H9 (cell line): ENCODE measurements around the gene RUNDC3A. TPM values are rescaled to one million over a fixed set of nuclear protein-coding genes. Genes with fewer than 3 reads are reported as not detected.

Experiments used
- DNase-seq: peaks from one replicate; pipeline ENCODE4 v3.0.0-alpha.2; 2017
- H2AFZ ChIP-seq: one replicate; pipeline ENCODE4 v1.6.1; 2013; ENCODE audit warnings: mild to moderate bottlenecking, low read length, control low read depth, moderate library complexity
- H2AK5ac ChIP-seq: 2 replicates; pipeline ENCODE4 v1.6.1; 2013; ENCODE audit warnings: low read length, control low read depth, mixed read lengths; ENCODE audit not compliant: insufficient read length
- H2BK120ac ChIP-seq: one replicate; pipeline ENCODE4 v1.6.1; 2013; ENCODE audit warnings: low read depth, mild to moderate bottlenecking, low read length, control low read depth, inconsistent platforms; ENCODE audit not compliant: poor library complexity, severe bottlenecking
- H2BK12ac ChIP-seq: 2 replicates; pipeline ENCODE4 v1.6.1; 2013; ENCODE audit warnings: low read length, control low read depth, mixed read lengths, low read depth; ENCODE audit not compliant: insufficient read length
- H2BK15ac ChIP-seq: 2 replicates; pipeline ENCODE4 v1.6.1; 2013; ENCODE audit warnings: low read depth, low read length, control low read depth
- H2BK20ac ChIP-seq: one replicate; pipeline ENCODE4 v1.6.1; 2013; ENCODE audit warnings: low read depth, mild to moderate bottlenecking, low read length, control low read depth, inconsistent platforms; ENCODE audit not compliant: poor library complexity, severe bottlenecking
- H2BK5ac ChIP-seq: 2 replicates; pipeline ENCODE4 v1.6.1; 2013; ENCODE audit warnings: low read length, control low read depth, mixed read lengths; ENCODE audit not compliant: insufficient read length
- H3K14ac ChIP-seq: 2 replicates; pipeline ENCODE4 v1.6.1; 2013; ENCODE audit warnings: low read length, control low read depth; ENCODE audit not compliant: insufficient read depth
- H3K18ac ChIP-seq: 2 replicates; pipeline ENCODE4 v1.6.1; 2013; ENCODE audit warnings: low read depth, mild to moderate bottlenecking, mixed read lengths, low read length, control low read depth; ENCODE audit not compliant: insufficient read length
- H3K23ac ChIP-seq: 2 replicates; pipeline ENCODE4 v1.6.1; 2013; ENCODE audit warnings: low read length, control low read depth, mixed read lengths, low read depth; ENCODE audit not compliant: insufficient read length
- H3K23me2 ChIP-seq: 2 replicates; pipeline ENCODE4 v1.6.1; 2013; ENCODE audit warnings: low read depth, mild to moderate bottlenecking, mixed read lengths, low read length, control low read depth; ENCODE audit not compliant: insufficient read length, poor library complexity, severe bottlenecking
- H3K27ac ChIP-seq: 2 replicates; pipeline ENCODE4 v1.5.1; 2013; ENCODE audit warnings: low read length, control low read depth, mixed read lengths, low read depth; ENCODE audit not compliant: insufficient read length
- H3K27me3 ChIP-seq: 2 replicates; pipeline ENCODE4 v1.6.1; 2013; ENCODE audit warnings: low read length, control low read depth, inconsistent platforms; ENCODE audit not compliant: insufficient read depth
- H3K4ac ChIP-seq: 2 replicates; pipeline ENCODE4 v1.6.1; 2013; ENCODE audit warnings: low read depth, mild to moderate bottlenecking, control low read depth, inconsistent platforms, low read length, moderate library complexity
- H3K4me1 ChIP-seq: 2 replicates; pipeline ENCODE4 v1.6.1; 2013; ENCODE audit warnings: low read length, control low read depth, inconsistent platforms; ENCODE audit not compliant: insufficient read depth
- H3K4me2 ChIP-seq: 2 replicates; pipeline ENCODE4 v1.6.1; 2013; ENCODE audit warnings: low read length, control low read depth, mixed read lengths; ENCODE audit not compliant: insufficient read length, insufficient read depth
- H3K56ac ChIP-seq: 2 replicates; pipeline ENCODE4 v1.6.1; 2013; ENCODE audit warnings: low read depth, mild to moderate bottlenecking, mixed read lengths, low read length, control low read depth; ENCODE audit not compliant: insufficient read length
- H3K79me1 ChIP-seq: 2 replicates; pipeline ENCODE4 v1.6.1; 2013; ENCODE audit warnings: low read depth, mild to moderate bottlenecking, moderate library complexity, low read length, control low read depth, inconsistent platforms; ENCODE audit not compliant: insufficient read depth, poor library complexity, severe bottlenecking
- H3K79me2 ChIP-seq: 2 replicates; pipeline ENCODE4 v1.6.1; 2013; ENCODE audit warnings: low read length, control low read depth, inconsistent platforms; ENCODE audit not compliant: insufficient read depth
- H3K9ac ChIP-seq: 2 replicates; pipeline ENCODE4 v1.6.1; 2013; ENCODE audit warnings: low read length, control low read depth, mixed read lengths; ENCODE audit not compliant: insufficient read length; ENCODE audit errors: extremely low read depth
- H3K9me3 ChIP-seq: one replicate; pipeline ENCODE4 v1.6.1; 2013; ENCODE audit warnings: low read depth, low read length, inconsistent platforms; ENCODE audit not compliant: control insufficient read depth
- H3T11ph ChIP-seq: one replicate; pipeline ENCODE4 v1.6.1; 2013; ENCODE audit warnings: mild to moderate bottlenecking, low read length, control low read depth, inconsistent platforms
- H4K20me1 ChIP-seq: one replicate; pipeline ENCODE4 v1.6.1; 2013; ENCODE audit not compliant: control insufficient read depth, insufficient read length, insufficient read depth
- H4K5ac ChIP-seq: 2 replicates; pipeline ENCODE4 v1.6.1; 2013; ENCODE audit warnings: low read depth, mild to moderate bottlenecking, mixed read lengths, low read length, control low read depth; ENCODE audit not compliant: insufficient read length
- H4K8ac ChIP-seq: replicated peaks from 2 replicates; pipeline ENCODE4 v1.6.1; 2013; ENCODE audit warnings: low read length, control low read depth, mixed read lengths, low read depth; ENCODE audit not compliant: insufficient read length
- H4K91ac ChIP-seq: 2 replicates; pipeline ENCODE4 v1.6.1; 2013; ENCODE audit warnings: low read depth, mild to moderate bottlenecking, moderate library complexity, mixed read lengths, low read length, control low read depth; ENCODE audit not compliant: insufficient read length
- H3K27ac Mint-ChIP-seq, 3 experiments: 2 replicates in 2 of 3; 3 replicates in 1 of 3; pipeline ENCODE4 v1.8.0; 2020 to 2021; ENCODE audit warnings: mixed read lengths in 3 of 3, mild to moderate bottlenecking in 1 of 3, moderate library complexity in 1 of 3
- H3K27me3 Mint-ChIP-seq: 2 replicates; pipeline ENCODE4 v1.8.0; 2021; ENCODE audit warnings: low read depth, mild to moderate bottlenecking, moderate library complexity, mixed read lengths
- H3K36me3 Mint-ChIP-seq, 3 experiments: 2 replicates in 2 of 3; 3 replicates in 1 of 3; pipeline ENCODE4 v1.8.0; 2020 to 2021; ENCODE audit warnings: low read depth in 3 of 3, mixed read lengths in 3 of 3; ENCODE audit not compliant: insufficient read depth in 1 of 3
- H3K4me1 Mint-ChIP-seq, 2 experiments: 2 replicates each; pipeline ENCODE4 v1.8.0; 2020; ENCODE audit warnings: mixed read lengths in 2 of 2
- H3K4me3 Mint-ChIP-seq, 2 experiments: 2 replicates in 1 of 2; 3 replicates in 1 of 2; pipeline ENCODE4 v1.8.0; 2020 to 2021; ENCODE audit warnings: mild to moderate bottlenecking in 2 of 2, mixed read lengths in 2 of 2, moderate library complexity in 1 of 2
- H3K9me3 Mint-ChIP-seq, 2 experiments: 2 replicates in 1 of 2; 3 replicates in 1 of 2; pipeline ENCODE4 v1.8.0; 2020; ENCODE audit warnings: mild to moderate bottlenecking in 2 of 2, mixed read lengths in 2 of 2, moderate library complexity in 1 of 2
- WGBS: extraction: QIAGEN DNeasy Blood & Tissue Kit; methylation state at CpG from one replicate; pipeline ENCODE4 v1.1.7; 2013; ENCODE audit warnings: missing lambda C conversion rate, low lambda C conversion rate, mixed read lengths; ENCODE audit not compliant: insufficient read length; ENCODE audit errors: extremely low coverage; 5-methylcytosine and 5-hydroxymethylcytosine counted together
- total RNA-seq: library from RNA; stranded (reverse); gene quantifications from 2 replicates; pipeline ENCODE4 v1.2.1, GENCODE V29; 2021
- TF ChIP-seq, protein P1 (sequence below): fragments of 200-600 bp; sonication (generic); conservative IDR thresholded peaks from 3 replicates; pipeline ENCODE4 v1.8.0; 2021; ENCODE audit warnings: antibody characterized with exemption, mild to moderate bottlenecking

RUNDC3A gene
- total RNA-seq, 1 experiment from 2014 or later, result 3.8 TPM

DNA sequence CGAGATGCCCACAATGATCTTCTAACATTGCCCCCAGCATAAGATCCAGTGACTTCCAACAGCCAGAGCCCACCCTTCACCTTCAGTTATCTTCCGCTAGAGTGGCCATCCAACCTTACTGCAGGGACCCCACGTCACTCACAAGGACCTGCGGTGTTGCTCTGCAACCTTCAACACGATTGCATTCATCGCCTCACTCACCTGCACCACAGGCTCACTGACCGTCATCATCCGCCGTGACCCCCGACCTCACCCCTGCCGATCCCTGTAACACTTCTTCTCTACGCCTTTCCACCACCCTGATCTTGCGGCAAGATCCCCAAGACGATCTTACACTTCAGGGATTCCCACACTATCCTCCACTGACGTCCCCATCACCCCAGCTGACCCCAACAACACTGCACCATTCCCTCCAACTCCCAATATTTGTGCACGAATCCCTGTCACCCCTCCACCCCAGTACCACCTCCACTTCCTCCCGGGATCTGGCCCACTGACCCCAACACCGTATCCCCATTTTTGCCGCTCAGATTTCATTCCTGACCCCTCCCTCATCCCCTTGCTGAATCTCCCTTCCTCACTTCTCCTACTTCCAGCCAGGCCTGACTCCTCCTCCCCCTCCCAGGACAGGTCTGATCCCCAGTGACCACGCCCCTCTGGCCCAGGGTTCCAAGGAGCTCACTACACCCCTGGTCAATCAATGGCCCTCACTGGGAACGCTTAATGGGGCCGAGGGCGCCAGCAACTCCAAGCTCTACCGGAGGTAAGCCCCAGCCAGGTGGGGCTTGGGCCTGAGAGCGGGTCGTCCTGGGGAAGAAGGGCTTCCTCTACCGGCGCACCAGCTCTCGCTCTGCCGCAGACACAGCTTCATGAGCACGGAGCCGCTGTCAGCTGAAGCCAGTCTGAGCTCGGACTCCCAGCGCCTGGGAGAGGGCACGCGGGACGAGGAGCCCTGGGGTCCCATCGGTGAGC is 7.6 kb downstream of the RUNDC3A start:
- peak overlapping the region; percentile 73 for H3K4me2 ChIP-seq
- H3K79me2 ChIP-seq, result no peaks in the 10 kb centered on the region
- H3K36me3 Mint-ChIP-seq, result peaks cover 6 to 27% (median 15%) of the 10 kb centered on the region in 3 experiments; a peak in 6 of 7 replicates
- peak overlapping the region in 2 of 3 experiments; percentile 4 to 8; a peak in 3 of 7 replicates for H3K27ac Mint-ChIP-seq
- no peak overlapping the region for H2BK12ac ChIP-seq
- no peak overlapping the region for H2AK5ac ChIP-seq
- no CpG with 5 or more reads among the region's 38 CpGs for WGBS
- no peak overlapping the region for H3K9ac ChIP-seq
- H4K5ac ChIP-seq, result no peak overlapping the region
- H3K9me3 ChIP-seq, result no peaks in the 10 kb centered on the region
- H3K4me3 Mint-ChIP-seq, result peak overlapping the region; percentile 63 to 79
- H3K4me1 Mint-ChIP-seq, result peaks cover 21 to 28% of the 10 kb centered on the region in 2 experiments
- H3K27me3 Mint-ChIP-seq, result peaks cover 38% of the 10 kb centered on the region
- no peak overlapping the region for H4K8ac ChIP-seq
- peaks cover 8% of the 10 kb centered on the region; the same call in 1 of the 2 replicates for H3K27me3 ChIP-seq
- TF ChIP-seq, protein P1, sequence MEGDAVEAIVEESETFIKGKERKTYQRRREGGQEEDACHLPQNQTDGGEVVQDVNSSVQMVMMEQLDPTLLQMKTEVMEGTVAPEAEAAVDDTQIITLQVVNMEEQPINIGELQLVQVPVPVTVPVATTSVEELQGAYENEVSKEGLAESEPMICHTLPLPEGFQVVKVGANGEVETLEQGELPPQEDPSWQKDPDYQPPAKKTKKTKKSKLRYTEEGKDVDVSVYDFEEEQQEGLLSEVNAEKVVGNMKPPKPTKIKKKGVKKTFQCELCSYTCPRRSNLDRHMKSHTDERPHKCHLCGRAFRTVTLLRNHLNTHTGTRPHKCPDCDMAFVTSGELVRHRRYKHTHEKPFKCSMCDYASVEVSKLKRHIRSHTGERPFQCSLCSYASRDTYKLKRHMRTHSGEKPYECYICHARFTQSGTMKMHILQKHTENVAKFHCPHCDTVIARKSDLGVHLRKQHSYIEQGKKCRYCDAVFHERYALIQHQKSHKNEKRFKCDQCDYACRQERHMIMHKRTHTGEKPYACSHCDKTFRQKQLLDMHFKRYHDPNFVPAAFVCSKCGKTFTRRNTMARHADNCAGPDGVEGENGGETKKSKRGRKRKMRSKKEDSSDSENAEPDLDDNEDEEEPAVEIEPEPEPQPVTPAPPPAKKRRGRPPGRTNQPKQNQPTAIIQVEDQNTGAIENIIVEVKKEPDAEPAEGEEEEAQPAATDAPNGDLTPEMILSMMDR, result no peak
- no peak overlapping the region for H2AFZ ChIP-seq
- H3K23ac ChIP-seq, result no peak overlapping the region
- no peak overlapping the region for H3K14ac ChIP-seq
- peaks cover 2% of the 10 kb centered on the region for H4K20me1 ChIP-seq
- no peaks in the 10 kb centered on the region; the same call in 1 of the 2 replicates for H3K4me1 ChIP-seq
- H3K27ac ChIP-seq, result no peak overlapping the region
- peak; percentile 98 for DNase-seq
- H3K56ac ChIP-seq, result no peak overlapping the region
- H3K4ac ChIP-seq, result no peak overlapping the region
- peaks cover 19% of the 10 kb centered on the region for H3K23me2 ChIP-seq
- no peak overlapping the region for H2BK5ac ChIP-seq
- H2BK15ac ChIP-seq, result no peak overlapping the region
- H3K18ac ChIP-seq, result no peak overlapping the region
- H3K9me3 Mint-ChIP-seq, result no peaks in the 10 kb centered on the region
- H3T11ph ChIP-seq, result no peak overlapping the region
- H3K79me1 ChIP-seq, result no peaks in the 10 kb centered on the region
- no peak overlapping the region for H2BK20ac ChIP-seq
- no peak overlapping the region for H2BK120ac ChIP-seq
- H4K91ac ChIP-seq, result no peak overlapping the region
